Measurements from ENCODE around the gene ZNF3. TPM values are rescaled to one million over a fixed set of nuclear protein-coding genes. Genes with fewer than 3 reads are reported as not detected.
A peak's percentile ranks its signal among the peaks of the same experiment; 100 is the strongest.

Gene ZNF3
- polyA plus RNA-seq, 2 of the 4 experiments (the other 2 are of a cell fraction), result 22.5 to 30.2 TPM

GRCh38 chr7:100024020-100024619, 57.4 kb downstream of the ZNF3 start:
- WGBS (ENCODE audit: missing lambda C conversion rate), result 92% methylated on average over 12 of the region's 12 CpGs
- POLR2A ChIA-PET, result no interaction called here

GRCh38 chr7:100023526-100023925, 58.0 kb downstream of the ZNF3 start:
- DNase-seq (ENCODE audit: low read depth in 1 of 2, low spot score in 1 of 2), result no peak
- WGBS (ENCODE audit: missing lambda C conversion rate), result 96% methylated on average over 12 of the region's 12 CpGs
- no peaks in the 10 kb centered on the region for H3K4me1 ChIP-seq
- H3K4me3 ChIP-seq, result no peak overlapping the region
- no peak for FAIRE-seq
- TF ChIP-seq JUNB (IDR thresholded peaks at IDR 0.05) (no peak), ZFP36 (IDR thresholded peaks at IDR 0.05; ENCODE audit: borderline replicate concordance, partially characterized antibody) (no peak), EHMT2 (IDR thresholded peaks at IDR 0.05; ENCODE audit: low read depth) (no peak), TP53 (CRISPR knock-in tag; IDR thresholded peaks at IDR 0.05) (no peak), ELK1 (IDR thresholded peaks at IDR 0.05; ENCODE audit: low read depth, low read length) (no peak), HOXB13 (CRISPR knock-in tag; IDR thresholded peaks at IDR 0.05; ENCODE audit: low read depth) (no peak), EP300 (IDR thresholded peaks at IDR 0.05) (no peak), TFCP2L1 (CRISPR knock-in tag; IDR thresholded peaks at IDR 0.05) (no peak), CHD2 (IDR thresholded peaks at IDR 0.05; ENCODE audit: low read length, partially characterized antibody) (no peak), SMC3 (IDR thresholded peaks at IDR 0.05) (no peak), RAD21 (conservative IDR thresholded peaks at IDR 0.05 in 1 of 2, IDR thresholded peaks at IDR 0.05 in 1 of 2) (no peak)
- TF ChIP-seq, protein P1, sequence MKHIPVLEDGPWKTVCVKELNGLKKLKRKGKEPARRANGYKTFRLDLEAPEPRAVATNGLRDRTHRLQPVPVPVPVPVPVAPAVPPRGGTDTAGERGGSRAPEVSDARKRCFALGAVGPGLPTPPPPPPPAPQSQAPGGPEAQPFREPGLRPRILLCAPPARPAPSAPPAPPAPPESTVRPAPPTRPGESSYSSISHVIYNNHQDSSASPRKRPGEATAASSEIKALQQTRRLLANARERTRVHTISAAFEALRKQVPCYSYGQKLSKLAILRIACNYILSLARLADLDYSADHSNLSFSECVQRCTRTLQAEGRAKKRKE (CRISPR knock-in tag; IDR thresholded peaks at IDR 0.05; ENCODE audit: low read depth), result no peak
- ATAC-seq, result no peak
- H3K9me3 ChIP-seq, result no peaks in the 10 kb centered on the region
- no peak overlapping the region for H3K4me2 ChIP-seq
- ChIA-PET CTCF (no interaction called here), POLR2A (interaction anchor here (1.4 kb wide), 1 partner anchor 25 kb away, joined by 3 read pairs; no protein-coding TSS in a partner anchor)
- H3K27ac ChIP-seq, result no peak overlapping the region

More at GRCh38 chr7:100024020-100024619, 57.4 kb downstream of the ZNF3 start:
- no peaks in the 10 kb centered on the region for H3K9me3 ChIP-seq
- no peak overlapping the region for H3K4me3 ChIP-seq
- H3K4me2 ChIP-seq, result no peak overlapping the region
- CTCF ChIA-PET, result no interaction called here
- ATAC-seq (no peak), DNase-seq (ENCODE audit: low read depth in 1 of 2, low spot score in 1 of 2) (no peak), FAIRE-seq (no peak)
- H3K27ac ChIP-seq, result no peak overlapping the region
- H3K4me1 ChIP-seq, result no peaks in the 10 kb centered on the region
- TF ChIP-seq TP53 (CRISPR knock-in tag; IDR thresholded peaks at IDR 0.05) (no peak), RCOR1 (IDR thresholded peaks at IDR 0.05; ENCODE audit: low read depth, low read length) (no peak), EP300 (IDR thresholded peaks at IDR 0.05) (no peak), FOSL2 (IDR thresholded peaks at IDR 0.05) (no peak), FOSL2 (CRISPR knock-in tag; IDR thresholded peaks at IDR 0.05) (no peak), PHF8 (IDR thresholded peaks at IDR 0.05; ENCODE audit: borderline replicate concordance, low read depth) (no peak), TFCP2L1 (CRISPR knock-in tag; IDR thresholded peaks at IDR 0.05) (no peak), ELK1 (IDR thresholded peaks at IDR 0.05; ENCODE audit: low read depth, low read length) (no peak), HEYL (CRISPR knock-in tag; IDR thresholded peaks at IDR 0.05) (no peak), RNF2 (IDR thresholded peaks at IDR 0.05; ENCODE audit: borderline replicate concordance, low read depth) (no peak), MAZ (IDR thresholded peaks at IDR 0.05; ENCODE audit: borderline replicate concordance, low read depth, low read length) (no peak)

GRCh38 chr7:100022621-100023020, 58.9 kb downstream of the ZNF3 start:
- FAIRE-seq (no peak), ATAC-seq (no peak), DNase-seq (ENCODE audit: low read depth in 1 of 2, low spot score in 1 of 2) (peak in 1 of 2 experiments; percentile 23)
- Histone ChIP-seq H3K9me3 (no peaks in the 10 kb centered on the region), H3K4me2 (no peak overlapping the region), H3K27ac (no peak overlapping the region), H3K4me3 (no peak overlapping the region), H3K4me1 (peaks cover 4% of the 10 kb centered on the region; the same call in 2 of the 3 replicates)
- POLR2A ChIA-PET, result interaction anchor here (1.4 kb wide), 1 partner anchor 26 kb away, joined by 3 read pairs; no protein-coding TSS in a partner anchor
- 66% methylated on average over 5 of the region's 5 CpGs for WGBS (ENCODE audit: missing lambda C conversion rate)
- no peak for TF ChIP-seq KDM5A (IDR thresholded peaks at IDR 0.05)
- TF ChIP-seq EHF (CRISPR knock-in tag; IDR thresholded peaks at IDR 0.05), result no peak
- TF ChIP-seq FOSL2 (IDR thresholded peaks at IDR 0.05), result no peak
- TF ChIP-seq FOSL2 (CRISPR knock-in tag; IDR thresholded peaks at IDR 0.05), result no peak
- no peak for TF ChIP-seq CHD4 (IDR thresholded peaks at IDR 0.05; ENCODE audit: borderline replicate concordance)
- TF ChIP-seq ELK1 (IDR thresholded peaks at IDR 0.05; ENCODE audit: low read depth, low read length), result no peak
- TF ChIP-seq CEBPB (IDR thresholded peaks at IDR 0.05), result no peak
- CTCF ChIA-PET, result interaction anchor here (0.7 to 2.0 kb wide), 7 partner anchors 10 to 108 kb away, joined by 3 to 7 read pairs (median 4); no protein-coding TSS in a partner anchor

Data from A549 (cell line).